GM12875 (cell line): ENCODE data around the gene MEF2A.

ENCODE experiments used
- H3K4me3 ChIP-seq: one replicate; pipeline ENCODE4 v1.5.1; 2011; ENCODE audit warnings: low read depth, low read length, control low read depth
- TF ChIP-seq, protein P1 (sequence below): IDR thresholded peaks from 2 replicates; pipeline ENCODE4 v1.5.1; 2011; ENCODE audit warnings: low read depth, mild to moderate bottlenecking, control low read depth, inconsistent platforms, low read length, moderate library complexity, borderline replicate concordance; ENCODE audit not compliant: insufficient read depth

MEF2A gene

GRCh38 chr15:99621767-99622166, 56.0 kb downstream of the MEF2A start:
- H3K4me3 ChIP-seq, result no peak overlapping the region
- TF ChIP-seq, protein P1, sequence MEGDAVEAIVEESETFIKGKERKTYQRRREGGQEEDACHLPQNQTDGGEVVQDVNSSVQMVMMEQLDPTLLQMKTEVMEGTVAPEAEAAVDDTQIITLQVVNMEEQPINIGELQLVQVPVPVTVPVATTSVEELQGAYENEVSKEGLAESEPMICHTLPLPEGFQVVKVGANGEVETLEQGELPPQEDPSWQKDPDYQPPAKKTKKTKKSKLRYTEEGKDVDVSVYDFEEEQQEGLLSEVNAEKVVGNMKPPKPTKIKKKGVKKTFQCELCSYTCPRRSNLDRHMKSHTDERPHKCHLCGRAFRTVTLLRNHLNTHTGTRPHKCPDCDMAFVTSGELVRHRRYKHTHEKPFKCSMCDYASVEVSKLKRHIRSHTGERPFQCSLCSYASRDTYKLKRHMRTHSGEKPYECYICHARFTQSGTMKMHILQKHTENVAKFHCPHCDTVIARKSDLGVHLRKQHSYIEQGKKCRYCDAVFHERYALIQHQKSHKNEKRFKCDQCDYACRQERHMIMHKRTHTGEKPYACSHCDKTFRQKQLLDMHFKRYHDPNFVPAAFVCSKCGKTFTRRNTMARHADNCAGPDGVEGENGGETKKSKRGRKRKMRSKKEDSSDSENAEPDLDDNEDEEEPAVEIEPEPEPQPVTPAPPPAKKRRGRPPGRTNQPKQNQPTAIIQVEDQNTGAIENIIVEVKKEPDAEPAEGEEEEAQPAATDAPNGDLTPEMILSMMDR, result no peak

DNA sequence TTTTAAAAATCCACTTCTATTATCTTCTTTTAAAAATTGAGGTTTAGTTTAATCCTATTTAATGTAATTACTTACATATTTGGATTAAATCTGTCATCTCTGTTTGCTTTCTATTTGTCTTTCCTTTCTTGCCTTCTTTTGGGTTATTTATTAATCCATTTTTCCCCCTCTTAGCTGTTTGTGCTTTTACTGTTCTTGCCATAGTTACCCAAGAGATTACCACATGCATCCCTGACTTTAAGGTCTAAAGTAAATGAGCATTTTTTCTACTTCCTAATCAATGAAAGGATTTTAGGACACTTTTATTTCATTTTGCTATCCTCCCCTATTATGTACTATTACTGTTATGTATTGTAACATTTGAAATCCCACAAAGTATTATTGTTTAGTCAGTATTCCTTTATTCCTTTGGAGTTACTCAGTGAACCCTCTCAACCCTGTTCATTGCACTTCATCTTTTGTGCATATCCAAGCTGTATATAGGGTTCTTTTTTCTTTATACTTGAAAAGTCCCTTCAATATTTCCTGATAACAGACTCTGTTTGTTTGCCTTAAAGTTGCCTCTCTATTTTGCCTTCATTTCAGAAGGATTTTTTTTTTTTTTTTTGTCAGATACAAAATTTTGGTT, 62.7 kb downstream of the MEF2A start:
- H3K4me3 ChIP-seq, result no peak overlapping the region
- TF ChIP-seq, protein P1, result no peak

DNA sequence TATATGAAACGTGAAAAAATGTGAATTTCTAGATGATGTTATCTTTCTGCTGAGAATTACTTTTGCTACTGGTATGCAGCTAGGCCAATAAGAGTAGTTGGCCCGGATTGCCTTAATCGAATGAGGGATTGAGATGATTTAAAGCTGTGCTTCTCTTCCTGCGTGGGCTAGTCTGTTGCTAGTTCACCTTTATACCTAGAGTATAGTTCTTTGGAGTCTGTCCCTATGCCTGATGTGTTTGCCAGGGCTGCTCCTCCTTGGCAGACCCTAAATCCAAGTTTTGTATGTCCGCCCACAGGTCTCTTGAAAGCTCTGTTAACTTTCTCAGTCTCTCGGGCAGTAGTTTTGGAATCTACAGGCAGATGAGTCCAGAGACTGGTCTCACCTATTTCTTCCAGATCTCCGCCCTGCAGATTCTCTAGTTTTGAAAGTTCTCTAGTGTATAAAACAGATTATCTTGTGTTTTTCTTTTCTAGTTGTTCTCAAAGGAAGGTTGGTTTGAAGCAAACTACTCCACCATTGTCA, 64.9 kb downstream of the MEF2A start:
- no peak overlapping the region for H3K4me3 ChIP-seq
- TF ChIP-seq, protein P1, result no peak

DNA sequence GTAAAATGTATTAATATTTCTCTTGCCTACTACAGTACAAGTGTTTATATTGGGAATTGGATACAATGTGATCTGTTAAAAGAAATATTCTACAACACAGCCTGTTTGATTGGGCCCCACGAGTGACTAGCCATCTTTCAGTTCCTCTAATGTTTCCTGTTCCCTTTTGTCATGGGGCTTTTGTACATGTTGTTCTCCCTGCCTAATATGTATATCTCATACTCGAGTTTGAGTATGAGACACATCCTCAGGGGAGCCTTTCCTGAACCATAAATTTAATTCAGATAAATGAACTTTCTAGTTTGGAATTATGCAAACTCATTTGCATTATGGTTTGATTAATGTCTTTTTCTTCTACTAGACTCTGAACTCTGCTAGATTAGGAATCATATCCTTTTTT, 65.5 kb downstream of the MEF2A start:
- H3K4me3 ChIP-seq, result no peak overlapping the region
- TF ChIP-seq, protein P1, result no peak

- H3K4me3 ChIP-seq, result no peak overlapping the region
Measured at GRCh38 chr15:99632521-99632920, 66.7 kb downstream of the MEF2A start.

DNA sequence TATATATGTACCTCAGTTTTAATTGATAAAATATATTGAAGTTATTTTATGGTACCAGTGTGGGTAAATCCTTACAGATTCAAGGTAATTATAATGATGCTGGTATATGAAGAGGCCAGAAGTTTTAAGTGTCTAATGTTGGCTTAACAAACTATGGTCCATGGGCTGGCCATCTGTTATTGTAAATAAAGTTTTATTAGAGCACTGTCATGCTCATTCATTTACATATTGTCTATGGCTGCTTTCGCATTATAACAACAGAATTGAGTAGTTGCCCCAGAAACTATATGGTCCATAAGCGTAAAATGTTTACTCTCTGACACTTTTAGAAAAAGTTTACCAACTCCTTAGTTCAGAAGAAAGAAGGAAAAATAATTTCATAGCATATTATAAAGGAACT, 67.9 kb downstream of the MEF2A start:
- TF ChIP-seq, protein P1, result no peak
- H3K4me3 ChIP-seq, result no peak overlapping the region

More at GRCh38 chr15:99632521-99632920, 66.7 kb downstream of the MEF2A start:
- TF ChIP-seq, protein P1, result no peak

GRCh38 chr15:99634576-99634975, 68.8 kb downstream of the MEF2A start:
- TF ChIP-seq, protein P1, result no peak
- no peak overlapping the region for H3K4me3 ChIP-seq
